H9 (cell line): ENCODE data around the gene ZNF445. TPM values are rescaled to one million over a fixed set of nuclear protein-coding genes. Genes with fewer than 3 reads are reported as not detected.

Experiments
- DNase-seq: peaks from one replicate; pipeline ENCODE4 v3.0.0-alpha.2; 2017
- H2AFZ ChIP-seq: one replicate; pipeline ENCODE4 v1.6.1; 2013; ENCODE audit warnings: mild to moderate bottlenecking, low read length, control low read depth, moderate library complexity
- H2AK5ac ChIP-seq: 2 replicates; pipeline ENCODE4 v1.6.1; 2013; ENCODE audit warnings: low read length, control low read depth, mixed read lengths; ENCODE audit not compliant: insufficient read length
- H2BK120ac ChIP-seq: one replicate; pipeline ENCODE4 v1.6.1; 2013; ENCODE audit warnings: low read depth, mild to moderate bottlenecking, low read length, control low read depth, inconsistent platforms; ENCODE audit not compliant: poor library complexity, severe bottlenecking
- H2BK12ac ChIP-seq: 2 replicates; pipeline ENCODE4 v1.6.1; 2013; ENCODE audit warnings: low read length, control low read depth, mixed read lengths, low read depth; ENCODE audit not compliant: insufficient read length
- H2BK15ac ChIP-seq: 2 replicates; pipeline ENCODE4 v1.6.1; 2013; ENCODE audit warnings: low read depth, low read length, control low read depth
- H2BK20ac ChIP-seq: one replicate; pipeline ENCODE4 v1.6.1; 2013; ENCODE audit warnings: low read depth, mild to moderate bottlenecking, low read length, control low read depth, inconsistent platforms; ENCODE audit not compliant: poor library complexity, severe bottlenecking
- H2BK5ac ChIP-seq: 2 replicates; pipeline ENCODE4 v1.6.1; 2013; ENCODE audit warnings: low read length, control low read depth, mixed read lengths; ENCODE audit not compliant: insufficient read length
- H3K14ac ChIP-seq: 2 replicates; pipeline ENCODE4 v1.6.1; 2013; ENCODE audit warnings: low read length, control low read depth; ENCODE audit not compliant: insufficient read depth
- H3K18ac ChIP-seq: 2 replicates; pipeline ENCODE4 v1.6.1; 2013; ENCODE audit warnings: low read depth, mild to moderate bottlenecking, mixed read lengths, low read length, control low read depth; ENCODE audit not compliant: insufficient read length
- H3K23ac ChIP-seq: 2 replicates; pipeline ENCODE4 v1.6.1; 2013; ENCODE audit warnings: low read length, control low read depth, mixed read lengths, low read depth; ENCODE audit not compliant: insufficient read length
- H3K23me2 ChIP-seq: 2 replicates; pipeline ENCODE4 v1.6.1; 2013; ENCODE audit warnings: low read depth, mild to moderate bottlenecking, mixed read lengths, low read length, control low read depth; ENCODE audit not compliant: insufficient read length, poor library complexity, severe bottlenecking
- H3K27ac ChIP-seq: 2 replicates; pipeline ENCODE4 v1.5.1; 2013; ENCODE audit warnings: low read length, control low read depth, mixed read lengths, low read depth; ENCODE audit not compliant: insufficient read length
- H3K27me3 ChIP-seq: 2 replicates; pipeline ENCODE4 v1.6.1; 2013; ENCODE audit warnings: low read length, control low read depth, inconsistent platforms; ENCODE audit not compliant: insufficient read depth
- H3K4ac ChIP-seq: 2 replicates; pipeline ENCODE4 v1.6.1; 2013; ENCODE audit warnings: low read depth, mild to moderate bottlenecking, control low read depth, inconsistent platforms, low read length, moderate library complexity
- H3K4me1 ChIP-seq: 2 replicates; pipeline ENCODE4 v1.6.1; 2013; ENCODE audit warnings: low read length, control low read depth, inconsistent platforms; ENCODE audit not compliant: insufficient read depth
- H3K4me2 ChIP-seq: 2 replicates; pipeline ENCODE4 v1.6.1; 2013; ENCODE audit warnings: low read length, control low read depth, mixed read lengths; ENCODE audit not compliant: insufficient read length, insufficient read depth
- H3K56ac ChIP-seq: 2 replicates; pipeline ENCODE4 v1.6.1; 2013; ENCODE audit warnings: low read depth, mild to moderate bottlenecking, mixed read lengths, low read length, control low read depth; ENCODE audit not compliant: insufficient read length
- H3K79me1 ChIP-seq: 2 replicates; pipeline ENCODE4 v1.6.1; 2013; ENCODE audit warnings: low read depth, mild to moderate bottlenecking, moderate library complexity, low read length, control low read depth, inconsistent platforms; ENCODE audit not compliant: insufficient read depth, poor library complexity, severe bottlenecking
- H3K79me2 ChIP-seq: 2 replicates; pipeline ENCODE4 v1.6.1; 2013; ENCODE audit warnings: low read length, control low read depth, inconsistent platforms; ENCODE audit not compliant: insufficient read depth
- H3K9ac ChIP-seq: 2 replicates; pipeline ENCODE4 v1.6.1; 2013; ENCODE audit warnings: low read length, control low read depth, mixed read lengths; ENCODE audit not compliant: insufficient read length; ENCODE audit errors: extremely low read depth
- H3K9me3 ChIP-seq: one replicate; pipeline ENCODE4 v1.6.1; 2013; ENCODE audit warnings: low read depth, low read length, inconsistent platforms; ENCODE audit not compliant: control insufficient read depth
- H3T11ph ChIP-seq: one replicate; pipeline ENCODE4 v1.6.1; 2013; ENCODE audit warnings: mild to moderate bottlenecking, low read length, control low read depth, inconsistent platforms
- H4K20me1 ChIP-seq: one replicate; pipeline ENCODE4 v1.6.1; 2013; ENCODE audit not compliant: control insufficient read depth, insufficient read length, insufficient read depth
- H4K5ac ChIP-seq: 2 replicates; pipeline ENCODE4 v1.6.1; 2013; ENCODE audit warnings: low read depth, mild to moderate bottlenecking, mixed read lengths, low read length, control low read depth; ENCODE audit not compliant: insufficient read length
- H4K8ac ChIP-seq: replicated peaks from 2 replicates; pipeline ENCODE4 v1.6.1; 2013; ENCODE audit warnings: low read length, control low read depth, mixed read lengths, low read depth; ENCODE audit not compliant: insufficient read length
- H4K91ac ChIP-seq: 2 replicates; pipeline ENCODE4 v1.6.1; 2013; ENCODE audit warnings: low read depth, mild to moderate bottlenecking, moderate library complexity, mixed read lengths, low read length, control low read depth; ENCODE audit not compliant: insufficient read length
- H3K27ac Mint-ChIP-seq, 3 experiments: 2 replicates in 2 of 3; 3 replicates in 1 of 3; pipeline ENCODE4 v1.8.0; 2020 to 2021; ENCODE audit warnings: mixed read lengths in 3 of 3, mild to moderate bottlenecking in 1 of 3, moderate library complexity in 1 of 3
- H3K27me3 Mint-ChIP-seq: 2 replicates; pipeline ENCODE4 v1.8.0; 2021; ENCODE audit warnings: low read depth, mild to moderate bottlenecking, moderate library complexity, mixed read lengths
- H3K36me3 Mint-ChIP-seq, 3 experiments: 2 replicates in 2 of 3; 3 replicates in 1 of 3; pipeline ENCODE4 v1.8.0; 2020 to 2021; ENCODE audit warnings: low read depth in 3 of 3, mixed read lengths in 3 of 3; ENCODE audit not compliant: insufficient read depth in 1 of 3
- H3K4me1 Mint-ChIP-seq, 2 experiments: 2 replicates each; pipeline ENCODE4 v1.8.0; 2020; ENCODE audit warnings: mixed read lengths in 2 of 2
- H3K4me3 Mint-ChIP-seq, 2 experiments: 2 replicates in 1 of 2; 3 replicates in 1 of 2; pipeline ENCODE4 v1.8.0; 2020 to 2021; ENCODE audit warnings: mild to moderate bottlenecking in 2 of 2, mixed read lengths in 2 of 2, moderate library complexity in 1 of 2
- H3K9me3 Mint-ChIP-seq, 2 experiments: 2 replicates in 1 of 2; 3 replicates in 1 of 2; pipeline ENCODE4 v1.8.0; 2020; ENCODE audit warnings: mild to moderate bottlenecking in 2 of 2, mixed read lengths in 2 of 2, moderate library complexity in 1 of 2
- WGBS: extraction: QIAGEN DNeasy Blood & Tissue Kit; methylation state at CpG from one replicate; pipeline ENCODE4 v1.1.7; 2013; ENCODE audit warnings: missing lambda C conversion rate, low lambda C conversion rate, mixed read lengths; ENCODE audit not compliant: insufficient read length; ENCODE audit errors: extremely low coverage; 5-methylcytosine and 5-hydroxymethylcytosine counted together
- total RNA-seq: library from RNA; stranded (reverse); gene quantifications from 2 replicates; pipeline ENCODE4 v1.2.1, GENCODE V29; 2021
- TF ChIP-seq, protein P1 (sequence below): fragments of 200-600 bp; sonication (generic); conservative IDR thresholded peaks from 3 replicates; pipeline ENCODE4 v1.8.0; 2021; ENCODE audit warnings: antibody characterized with exemption, mild to moderate bottlenecking

The ZNF445 gene
- total RNA-seq, 1 experiment from 2014 or later = 26.0 TPM

DNA sequence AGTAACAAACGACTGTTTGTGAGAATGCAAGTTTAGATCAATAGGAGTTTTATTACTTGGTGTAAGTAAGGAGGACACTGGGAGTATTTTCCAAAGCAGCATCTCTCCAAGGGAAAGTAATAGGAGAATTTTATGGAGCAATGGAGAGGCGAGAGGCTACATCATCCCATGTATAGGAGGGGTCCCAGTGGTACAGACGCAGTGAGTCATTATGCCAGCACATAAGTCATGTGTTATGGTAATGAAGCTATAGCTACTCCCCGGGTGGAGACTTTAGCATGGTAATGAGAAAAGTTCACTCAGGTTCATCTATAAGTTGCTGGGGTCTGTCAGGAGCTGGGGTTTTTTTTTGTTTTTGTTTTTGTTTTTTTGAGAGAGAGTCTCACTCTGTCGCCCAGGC is 29.5 kb upstream of the ZNF445 start:
- no peak overlapping the region for H2BK15ac ChIP-seq
- H2AK5ac ChIP-seq = no peak overlapping the region
- no peak overlapping the region for H3K4me2 ChIP-seq
- H3K79me1 ChIP-seq = peaks cover 3% of the 10 kb centered on the region
- H3K9ac ChIP-seq = no peak overlapping the region
- no peak overlapping the region for H2BK5ac ChIP-seq
- H3K4me1 ChIP-seq = no peaks in the 10 kb centered on the region
- H4K91ac ChIP-seq = no peak overlapping the region
- H3K27ac Mint-ChIP-seq = peak overlapping the region in 2 of 3 experiments; percentile 12 to 86; a peak in 2 of 7 replicates
- no peaks in the 10 kb centered on the region for H3K9me3 ChIP-seq
- no peaks in the 10 kb centered on the region for H3K23me2 ChIP-seq
- peak overlapping the region in 1 of 2 experiments; percentile 8; a peak in 1 of 5 replicates for H3K4me3 Mint-ChIP-seq
- WGBS = no CpG with 5 or more reads among the region's 5 CpGs
- H3K27me3 ChIP-seq = no peaks in the 10 kb centered on the region
- H3K4me1 Mint-ChIP-seq = peaks cover 27 to 33% of the 10 kb centered on the region in 2 experiments
- H3K9me3 Mint-ChIP-seq = peaks cover 14 to 25% of the 10 kb centered on the region in 2 experiments
- no peaks in the 10 kb centered on the region for H3K27me3 Mint-ChIP-seq
- no peak overlapping the region for H3K14ac ChIP-seq
- TF ChIP-seq, protein P1, sequence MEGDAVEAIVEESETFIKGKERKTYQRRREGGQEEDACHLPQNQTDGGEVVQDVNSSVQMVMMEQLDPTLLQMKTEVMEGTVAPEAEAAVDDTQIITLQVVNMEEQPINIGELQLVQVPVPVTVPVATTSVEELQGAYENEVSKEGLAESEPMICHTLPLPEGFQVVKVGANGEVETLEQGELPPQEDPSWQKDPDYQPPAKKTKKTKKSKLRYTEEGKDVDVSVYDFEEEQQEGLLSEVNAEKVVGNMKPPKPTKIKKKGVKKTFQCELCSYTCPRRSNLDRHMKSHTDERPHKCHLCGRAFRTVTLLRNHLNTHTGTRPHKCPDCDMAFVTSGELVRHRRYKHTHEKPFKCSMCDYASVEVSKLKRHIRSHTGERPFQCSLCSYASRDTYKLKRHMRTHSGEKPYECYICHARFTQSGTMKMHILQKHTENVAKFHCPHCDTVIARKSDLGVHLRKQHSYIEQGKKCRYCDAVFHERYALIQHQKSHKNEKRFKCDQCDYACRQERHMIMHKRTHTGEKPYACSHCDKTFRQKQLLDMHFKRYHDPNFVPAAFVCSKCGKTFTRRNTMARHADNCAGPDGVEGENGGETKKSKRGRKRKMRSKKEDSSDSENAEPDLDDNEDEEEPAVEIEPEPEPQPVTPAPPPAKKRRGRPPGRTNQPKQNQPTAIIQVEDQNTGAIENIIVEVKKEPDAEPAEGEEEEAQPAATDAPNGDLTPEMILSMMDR = no peak
- H3K18ac ChIP-seq = no peak overlapping the region
- DNase-seq = no peak
- H3K23ac ChIP-seq = no peak overlapping the region
- H2BK12ac ChIP-seq = no peak overlapping the region
- H2BK120ac ChIP-seq = no peak overlapping the region
- H4K20me1 ChIP-seq = no peaks in the 10 kb centered on the region
- peaks cover 11 to 41% (median 35%) of the 10 kb centered on the region in 3 experiments for H3K36me3 Mint-ChIP-seq
- H4K8ac ChIP-seq = no peak overlapping the region
- no peak overlapping the region for H3K27ac ChIP-seq
- no peak overlapping the region for H2BK20ac ChIP-seq
- H3K4ac ChIP-seq = no peak overlapping the region
- no peak overlapping the region for H3T11ph ChIP-seq
- no peak overlapping the region for H4K5ac ChIP-seq
- H3K56ac ChIP-seq = no peak overlapping the region
- H3K79me2 ChIP-seq = peaks cover 7% of the 10 kb centered on the region; the same call in 1 of the 2 replicates
- no peak overlapping the region for H2AFZ ChIP-seq
